NCI-H187 (cell line): Measurements from ENCODE around the gene GH2.
"Not testable (repeated sequence)": the region's sequence is repeated elsewhere in the genome, so short reads cannot be mapped to it uniquely, and the experiment has no call there.

Experiments
- DNase-seq, 2 experiments: peaks; one replicate each; lab custom pipeline; 2025; lab: John Stamatoyannopoulos, UW

GH2 gene

GRCh38 chr17:63911041-63911635 is 29.4 kb upstream of the GH2 start, which contains the start of gene CSHL1:
Gene CSHL1 (minus strand): TSS chr17:63911258. CDS start chr17:63911196, 62 bp downstream.
- DNase-seq = no peak

GRCh38 chr17:63910096-63910495 is 28.4 kb upstream of the GH2 start:
- no peak for DNase-seq

GRCh38 chr17:63909586-63909985 is 27.8 kb upstream of the GH2 start:
- not testable (repeated sequence) for DNase-seq

GRCh38 chr17:63907161-63907778 is 25.5 kb upstream of the GH2 start:
- not testable (repeated sequence) for DNase-seq

GRCh38 chr17:63904796-63905195 is 23.1 kb upstream of the GH2 start:
- DNase-seq = not testable (repeated sequence)

DNA sequence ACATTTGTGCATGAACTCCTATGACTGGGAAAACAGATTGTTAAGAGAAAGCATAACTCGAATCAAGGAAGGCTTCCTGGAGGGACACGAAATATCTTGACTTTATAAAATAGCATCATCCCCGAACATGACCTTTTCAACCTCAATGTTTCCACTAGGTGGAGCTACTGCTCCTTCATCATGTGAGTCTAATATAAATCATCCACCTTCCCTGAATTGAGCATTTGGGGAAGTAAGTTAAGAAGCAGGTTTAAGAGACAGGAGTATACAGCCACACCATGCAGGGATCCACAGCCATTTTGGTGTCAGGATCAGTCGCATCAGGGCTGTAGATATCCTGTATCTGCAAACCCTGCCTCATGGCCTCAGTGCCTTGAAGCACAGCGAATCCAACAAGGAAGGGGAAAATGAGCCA is 22.1 kb upstream of the GH2 start:
- not testable (repeated sequence) for DNase-seq

DNA sequence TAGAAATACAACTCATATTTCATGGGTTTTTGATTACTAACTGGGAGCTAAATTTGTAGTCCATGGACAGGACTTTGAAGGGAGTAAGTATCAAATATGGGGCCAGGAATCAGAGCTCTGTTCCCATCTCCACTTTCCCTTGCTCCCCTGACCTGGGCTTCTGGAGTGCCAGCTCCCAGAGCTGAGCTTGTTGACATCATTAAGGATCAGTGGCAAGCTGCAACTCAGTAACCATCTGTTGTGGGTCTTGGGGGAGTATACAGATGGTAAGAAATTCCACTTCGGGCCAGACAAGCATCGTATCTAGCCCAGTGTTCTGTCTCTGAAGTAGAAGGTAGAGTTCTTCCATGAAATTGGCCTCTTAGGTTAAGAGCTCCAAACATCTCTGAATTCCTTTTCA is 20.2 kb upstream of the GH2 start:
- not testable (repeated sequence) for DNase-seq

GRCh38 chr17:63898899-63899798 is 17.4 kb upstream of the GH2 start:
- DNase-seq = not testable (repeated sequence)

DNA sequence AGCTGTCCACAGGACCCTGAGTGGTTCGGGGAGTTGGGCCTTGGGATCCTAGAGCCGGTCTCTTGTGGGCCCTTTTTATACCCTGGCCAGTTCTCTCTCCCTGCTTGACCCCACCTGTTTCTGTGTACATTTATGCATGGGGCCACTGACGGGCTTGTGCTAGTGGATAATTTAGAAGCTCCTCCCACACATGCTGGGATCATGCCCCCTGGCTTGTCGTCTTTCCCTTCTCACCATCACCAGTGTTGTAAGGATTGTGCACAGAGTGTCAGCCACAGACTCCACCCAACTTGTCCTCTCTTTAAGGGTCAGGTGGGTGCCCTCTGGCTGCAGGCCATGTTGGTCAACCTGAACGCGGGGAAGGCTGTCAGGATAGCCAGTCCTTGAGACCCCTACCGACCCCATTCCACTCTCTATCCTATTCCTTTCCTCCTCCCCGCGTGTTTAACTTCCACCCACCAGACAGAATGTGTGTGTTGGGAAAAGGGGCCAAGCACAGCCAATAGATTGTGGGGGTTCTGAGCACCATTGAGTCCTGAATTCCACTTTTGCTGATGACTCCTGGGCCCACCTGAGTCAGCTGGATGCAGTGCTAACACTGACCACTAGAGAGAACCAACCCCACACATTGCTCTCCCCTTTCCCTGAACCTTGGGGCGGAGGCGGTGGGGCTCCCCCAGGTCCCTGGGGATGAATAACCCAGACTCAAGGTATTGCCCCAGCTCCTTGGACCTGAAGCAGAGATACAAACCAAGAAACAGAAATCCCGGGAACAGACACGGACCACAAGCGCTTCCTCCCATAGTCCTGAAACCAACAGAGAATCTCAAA is 15.0 kb upstream of the GH2 start, which contains the start of gene CSH1:
Gene CSH1, minus strand, starts transcription at position 51 of the 831 bp plus-strand sequence. CDS start 63 bp downstream, outside the sequence.
- DNase-seq = not testable (repeated sequence)

DNA sequence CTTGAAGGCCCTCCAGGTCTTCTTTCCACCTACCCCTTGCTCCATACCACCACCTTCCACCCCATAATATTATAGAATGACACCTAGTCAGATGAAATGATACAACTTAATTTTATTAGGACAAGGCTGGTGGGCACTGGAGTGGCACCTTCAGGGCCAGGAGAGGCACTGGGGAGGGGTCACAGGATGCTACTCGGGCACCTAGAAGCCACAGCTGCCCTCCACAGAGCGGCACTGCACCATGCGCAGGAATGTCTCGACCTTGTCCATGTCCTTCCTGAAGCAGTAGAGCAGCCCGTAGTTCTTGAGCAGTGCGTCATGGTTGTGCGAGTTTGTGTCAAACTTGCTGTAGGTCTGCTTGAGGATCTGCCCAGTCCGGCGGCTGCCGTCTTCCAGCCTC is 13.1 kb upstream of the GH2 start:
- not testable (repeated sequence) for DNase-seq

GRCh38 chr17:63894021-63894420 is 12.3 kb upstream of the GH2 start:
- not testable (repeated sequence) for DNase-seq

DNA sequence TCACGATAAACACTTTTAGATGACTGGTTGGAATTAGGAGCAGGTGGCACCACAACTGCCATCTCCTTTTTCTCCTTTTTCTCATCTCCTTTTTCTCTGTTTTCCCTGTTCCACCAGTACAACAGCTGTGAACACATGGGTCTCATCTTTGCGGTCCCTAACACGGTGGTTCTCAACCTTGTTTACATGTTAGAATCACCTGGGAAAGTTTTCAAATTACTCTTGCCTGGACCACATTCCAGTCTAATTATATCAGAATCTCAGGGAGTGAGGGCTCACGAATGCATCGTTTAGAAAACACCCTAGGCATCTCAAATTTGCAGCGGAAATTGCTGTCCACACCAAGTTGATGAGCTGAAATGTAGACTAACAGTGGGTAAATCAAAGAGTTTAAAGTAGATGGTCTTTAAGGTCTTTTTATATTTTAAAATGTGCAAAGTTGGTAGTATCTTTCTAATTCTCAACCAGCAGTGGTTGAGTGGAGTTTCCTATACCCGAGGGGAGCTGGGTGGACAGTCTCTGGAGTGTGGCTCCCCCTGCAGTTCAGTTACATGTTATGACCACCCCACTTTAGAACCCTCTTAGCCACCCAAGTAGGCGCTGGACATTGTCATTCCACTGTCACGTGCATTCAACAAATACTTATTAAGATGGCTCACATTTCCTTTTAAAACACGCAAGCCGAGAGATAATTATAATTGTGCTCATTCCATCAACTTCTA is 10.7 kb upstream of the GH2 start:
- not testable (repeated sequence) for DNase-seq

DNA sequence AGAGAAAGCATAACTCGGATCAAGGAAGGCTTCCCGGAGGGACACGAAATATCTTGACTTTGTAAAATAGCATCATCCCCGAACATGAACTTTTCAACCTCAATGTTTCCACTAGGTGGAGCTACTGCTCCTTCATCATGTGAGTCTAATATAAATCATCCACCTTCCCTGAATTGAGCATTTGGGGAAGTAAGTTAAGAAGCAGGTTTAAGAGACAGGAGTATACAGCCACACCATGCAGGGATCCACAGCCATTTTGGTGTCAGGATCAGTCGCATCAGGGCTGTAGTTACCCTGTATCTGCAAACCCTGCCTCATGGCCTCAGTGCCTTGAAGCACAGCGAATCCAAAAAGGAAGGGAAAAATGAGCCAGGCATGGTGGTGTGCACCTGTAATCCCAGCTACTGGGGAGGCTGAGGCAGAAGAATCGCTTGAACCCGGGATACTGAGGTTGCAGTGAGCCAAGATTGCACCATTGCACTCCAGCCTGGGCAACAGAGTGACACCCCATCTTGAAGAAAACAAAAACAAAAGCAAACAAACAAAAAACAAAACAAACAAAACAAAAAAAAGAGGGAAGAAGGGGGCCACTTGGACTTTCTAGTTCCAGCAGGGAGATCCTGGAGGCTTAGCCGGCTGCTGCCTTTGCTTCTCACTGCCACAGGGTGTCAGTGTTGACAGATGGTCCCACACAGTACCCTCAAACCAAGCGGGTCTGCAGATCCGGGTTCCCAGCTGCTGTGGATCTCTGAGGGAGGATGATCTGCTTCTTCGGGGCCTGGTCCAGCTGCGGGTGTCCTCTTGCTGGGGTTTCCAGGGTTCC is 7.5 kb upstream of the GH2 start:
- not testable (repeated sequence) for DNase-seq

GRCh38 chr17:63885119-63885518 is 3.4 kb upstream of the GH2 start:
- DNase-seq = not testable (repeated sequence)

DNA sequence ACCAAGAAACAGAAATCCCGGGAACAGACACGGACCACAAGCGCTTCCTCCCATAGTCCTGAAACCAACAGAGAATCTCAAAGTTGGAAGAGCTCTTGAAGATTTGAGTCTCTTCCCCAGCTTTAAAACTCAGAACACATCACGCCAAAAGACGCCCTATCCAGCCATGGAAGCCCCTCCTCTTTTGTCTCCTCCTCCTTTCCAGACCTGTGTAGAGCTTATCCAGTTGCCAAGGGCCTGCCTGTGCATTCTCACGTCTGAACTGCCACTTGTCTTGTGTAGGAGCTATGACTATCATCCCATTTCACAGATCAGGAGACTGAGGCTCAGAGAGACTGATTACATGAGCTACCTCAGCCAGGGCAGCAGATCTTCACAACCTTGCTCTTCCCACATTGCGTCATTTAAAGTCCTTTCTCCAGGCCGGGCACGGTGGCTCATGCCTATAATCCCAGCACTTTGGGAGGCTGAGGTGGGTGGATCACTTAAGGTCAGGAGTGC is 932 bp upstream of the GH2 start:
- DNase-seq = not testable (repeated sequence)

- DNase-seq = not testable (repeated sequence)
These were observed 407 bp downstream of the GH2 start for GRCh38 chr17:63881337-63881736.

GRCh38 chr17:63880706-63881105 is 1.0 kb downstream of the GH2 start:
- DNase-seq = no peak

GRCh38 chr17:63878413-63878812 is 3.3 kb downstream of the GH2 start:
- DNase-seq = not testable (repeated sequence)

GRCh38 chr17:63874693-63875092 is 7.1 kb downstream of the GH2 start:
- not testable (repeated sequence) for DNase-seq
